GM12873 (cell line): ENCODE results near the gene PDE9A.

Experiments
- TF ChIP-seq, protein P1 (sequence below): IDR thresholded peaks from 2 replicates; pipeline ENCODE4 v1.5.1; 2012; ENCODE audit warnings: low read depth, mild to moderate bottlenecking, moderate library complexity, low read length, control low read depth; ENCODE audit not compliant: insufficient read depth; ENCODE audit errors: missing control alignments

The PDE9A gene

DNA sequence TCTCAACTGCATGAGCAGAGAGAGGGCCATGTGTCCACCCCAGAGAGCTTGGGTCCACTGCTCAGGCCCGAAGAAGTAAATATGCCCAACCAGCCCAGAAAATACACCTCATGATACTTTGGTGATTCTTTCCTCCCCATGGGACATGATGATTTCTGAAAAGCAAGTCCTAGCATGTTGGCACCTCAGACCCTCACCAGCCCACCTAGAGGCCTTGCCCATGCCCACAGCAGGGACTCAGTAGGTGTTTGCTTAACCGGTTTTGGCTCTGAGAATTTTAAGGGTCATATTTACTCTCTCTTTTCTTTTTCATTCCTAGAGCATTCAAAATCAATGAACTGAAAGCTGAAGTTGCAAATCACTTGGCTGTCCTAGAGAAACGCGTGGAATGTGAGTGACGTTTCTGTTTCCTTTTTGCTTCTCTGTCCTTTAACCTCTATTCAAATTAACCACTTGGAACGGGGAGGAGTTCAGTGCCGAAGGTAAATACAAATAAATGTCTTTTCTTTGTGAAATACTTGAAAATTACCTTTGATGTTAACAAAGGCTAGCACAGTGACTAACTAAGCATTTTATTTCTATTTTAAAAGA is 79.7 kb downstream of the PDE9A start:
- TF ChIP-seq, protein P1, sequence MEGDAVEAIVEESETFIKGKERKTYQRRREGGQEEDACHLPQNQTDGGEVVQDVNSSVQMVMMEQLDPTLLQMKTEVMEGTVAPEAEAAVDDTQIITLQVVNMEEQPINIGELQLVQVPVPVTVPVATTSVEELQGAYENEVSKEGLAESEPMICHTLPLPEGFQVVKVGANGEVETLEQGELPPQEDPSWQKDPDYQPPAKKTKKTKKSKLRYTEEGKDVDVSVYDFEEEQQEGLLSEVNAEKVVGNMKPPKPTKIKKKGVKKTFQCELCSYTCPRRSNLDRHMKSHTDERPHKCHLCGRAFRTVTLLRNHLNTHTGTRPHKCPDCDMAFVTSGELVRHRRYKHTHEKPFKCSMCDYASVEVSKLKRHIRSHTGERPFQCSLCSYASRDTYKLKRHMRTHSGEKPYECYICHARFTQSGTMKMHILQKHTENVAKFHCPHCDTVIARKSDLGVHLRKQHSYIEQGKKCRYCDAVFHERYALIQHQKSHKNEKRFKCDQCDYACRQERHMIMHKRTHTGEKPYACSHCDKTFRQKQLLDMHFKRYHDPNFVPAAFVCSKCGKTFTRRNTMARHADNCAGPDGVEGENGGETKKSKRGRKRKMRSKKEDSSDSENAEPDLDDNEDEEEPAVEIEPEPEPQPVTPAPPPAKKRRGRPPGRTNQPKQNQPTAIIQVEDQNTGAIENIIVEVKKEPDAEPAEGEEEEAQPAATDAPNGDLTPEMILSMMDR, result no peak

DNA sequence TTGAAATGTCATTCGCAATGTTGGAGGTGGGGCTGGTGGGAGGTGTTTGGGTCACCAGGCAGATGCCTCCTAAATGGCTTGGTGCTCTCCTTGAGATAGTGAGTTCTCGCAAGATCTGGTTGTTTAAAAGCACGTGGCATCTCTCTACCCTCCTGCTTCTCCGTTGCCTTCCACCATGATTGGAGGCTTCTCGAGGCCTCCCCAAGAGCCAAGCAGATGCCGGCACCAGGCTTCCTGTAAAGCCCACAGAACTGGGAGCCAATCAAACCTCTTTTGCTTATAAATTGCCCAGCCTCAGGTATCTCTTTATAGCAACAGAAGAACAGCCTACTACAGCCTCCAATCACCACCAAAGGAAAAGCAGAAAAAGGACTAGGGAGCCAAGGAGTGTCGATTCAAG is 80.5 kb downstream of the PDE9A start:
- TF ChIP-seq, protein P1, result no peak

DNA sequence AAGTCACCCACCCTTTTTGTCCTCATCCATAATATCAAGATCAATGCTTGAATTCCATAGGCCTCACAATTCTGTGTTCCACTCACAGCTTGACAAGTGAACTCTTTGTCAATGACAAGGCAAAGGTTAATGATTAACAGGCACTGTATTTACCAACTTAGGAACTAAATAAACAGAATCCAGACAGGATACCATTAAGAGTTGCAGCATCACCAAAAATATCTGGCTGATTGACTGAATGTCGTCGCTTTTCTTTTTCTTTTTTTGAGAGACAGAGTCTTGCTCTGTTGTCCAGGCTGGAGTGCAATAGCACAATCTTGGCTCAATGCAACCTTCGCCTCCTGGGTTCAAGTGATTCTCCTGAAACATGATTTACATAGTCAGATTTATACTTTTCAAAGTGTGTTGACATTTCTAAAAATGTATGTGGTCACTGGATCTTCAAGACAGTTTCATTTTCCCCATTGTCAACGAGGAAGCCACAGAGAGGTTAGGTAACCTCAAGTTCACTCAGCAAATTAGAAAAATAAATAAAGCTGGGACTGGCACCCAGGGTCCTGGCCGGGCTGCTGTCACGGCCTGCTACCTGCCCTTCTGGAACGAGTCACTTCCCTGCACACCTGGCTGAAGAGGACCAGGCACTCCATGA is 81.0 kb downstream of the PDE9A start:
- TF ChIP-seq, protein P1, result no peak

DNA sequence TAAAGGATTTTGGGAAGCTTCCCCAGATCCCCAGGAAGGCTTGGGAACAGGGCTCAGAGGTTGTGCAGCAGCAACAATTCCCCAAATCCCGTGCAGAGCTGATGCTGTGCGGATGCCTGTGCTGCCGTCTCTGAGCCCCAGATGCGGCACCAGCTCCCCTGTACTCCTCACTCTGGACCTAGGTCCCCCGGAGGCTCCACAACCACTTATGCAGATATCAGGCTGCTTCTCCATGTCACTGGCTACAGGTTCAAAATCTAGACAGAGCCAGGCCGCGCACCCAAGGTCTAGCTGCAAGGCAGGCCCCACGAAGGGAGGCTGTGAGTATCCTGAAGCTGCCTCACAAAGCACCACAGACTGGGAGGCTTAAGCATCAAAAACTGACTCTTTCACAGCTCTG is 81.6 kb downstream of the PDE9A start:
- TF ChIP-seq, protein P1, result no peak

DNA sequence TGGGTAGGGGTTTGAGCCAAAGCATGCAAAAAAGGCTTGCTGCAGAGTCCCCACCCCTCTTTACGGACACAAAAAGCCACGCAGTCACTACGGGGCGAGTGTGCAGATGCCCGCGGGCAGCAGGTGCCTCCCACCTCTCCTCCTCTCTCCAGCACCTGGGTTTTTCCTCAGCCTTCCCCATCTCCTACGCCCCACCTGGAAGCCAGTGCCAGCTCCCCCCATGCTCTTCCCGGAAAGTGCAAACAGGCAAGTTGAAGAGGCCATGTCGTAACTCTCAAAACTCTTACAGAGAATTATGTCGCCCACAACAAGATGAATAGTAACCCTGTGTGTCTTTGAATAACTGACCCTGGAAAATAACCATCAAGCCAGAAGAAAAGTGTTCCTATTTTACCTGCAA is 82.5 kb downstream of the PDE9A start:
- TF ChIP-seq, protein P1, result no peak

DNA sequence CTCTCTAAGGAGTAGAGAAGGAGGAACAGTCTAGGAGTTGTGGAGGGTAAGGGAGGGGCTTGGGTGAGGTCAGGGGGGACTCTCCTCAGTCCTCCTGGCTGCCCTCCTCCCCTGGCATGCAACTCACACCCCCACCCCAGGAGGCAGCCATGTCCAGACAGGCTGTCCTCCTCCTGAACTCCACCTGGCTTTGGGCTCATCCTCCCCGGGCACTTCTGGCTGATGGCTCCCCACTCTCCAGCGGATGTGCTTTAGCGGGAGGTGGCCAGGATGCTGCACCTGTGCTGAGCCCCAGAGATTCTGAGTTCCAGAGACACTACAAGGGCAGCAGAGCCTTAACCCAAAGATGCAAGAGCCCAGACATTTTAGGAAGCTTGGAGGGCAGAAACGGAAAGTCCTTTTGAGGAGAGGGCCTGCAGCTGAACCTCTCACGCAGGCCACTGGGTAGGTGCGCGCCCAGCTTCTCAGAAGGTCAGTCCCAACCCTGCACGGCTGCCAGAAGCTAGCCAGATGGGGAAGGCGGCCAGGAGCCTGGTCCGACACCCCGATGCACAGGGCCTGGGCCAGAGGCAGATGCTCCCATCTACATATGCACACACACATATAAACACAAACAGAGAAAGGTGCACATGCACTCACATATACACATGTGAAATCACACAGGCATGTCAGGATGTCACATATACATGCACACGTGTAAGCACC is 83.4 kb downstream of the PDE9A start:
- TF ChIP-seq, protein P1, result no peak

DNA sequence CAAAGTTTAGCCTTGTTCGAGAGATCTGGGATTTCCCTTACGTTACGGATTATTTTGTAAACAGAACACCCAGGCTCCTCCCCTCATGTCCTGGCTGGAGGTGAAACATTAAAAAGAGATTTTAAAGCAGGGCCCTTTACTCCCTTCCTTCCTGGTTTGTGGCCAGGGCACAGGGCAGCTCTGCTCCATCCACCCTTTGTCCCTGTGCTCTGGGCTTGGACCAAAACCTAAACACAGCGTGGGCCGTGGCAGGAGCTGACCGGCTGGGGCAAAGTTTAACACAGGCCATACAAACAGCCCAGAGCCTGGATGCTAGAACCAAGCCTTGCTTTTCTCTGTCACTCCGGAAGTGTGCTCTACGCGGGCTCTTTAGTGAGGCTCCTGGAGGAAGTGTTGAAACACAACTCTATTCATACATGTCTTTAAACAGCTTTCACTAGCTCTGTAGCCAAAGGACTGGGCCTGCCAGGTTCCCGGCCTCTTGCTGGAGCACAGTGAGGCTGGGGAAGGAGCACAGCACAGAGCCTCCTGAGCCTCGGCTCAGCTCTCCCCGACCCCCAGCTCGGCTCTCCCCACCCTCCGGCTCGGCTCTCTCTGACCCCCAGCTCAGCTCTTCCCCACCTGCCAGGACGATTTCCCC is 84.7 kb downstream of the PDE9A start:
- TF ChIP-seq, protein P1, result no peak
